ENCODE results near the gene SLX4IP. TPM values are rescaled to one million over a fixed set of nuclear protein-coding genes. Genes with fewer than 3 reads are reported as not detected.

SLX4IP gene
- total RNA-seq, 1 experiment from 2014 or later, result 11.1 TPM

- Histone ChIP-seq H3K4me1 (ENCODE audit: control insufficient read depth in 1 of 2, insufficient read depth in 2 of 2, low read length in 2 of 2) (peaks cover 54 to 60% of the 10 kb centered on the region in 2 experiments), H4K20me1 (ENCODE audit: insufficient read depth) (no peaks in the 10 kb centered on the region), H3K27me3 (ENCODE audit: insufficient read depth, low read length) (no peaks in the 10 kb centered on the region), H3K9ac (ENCODE audit: low read length) (no peak overlapping the region), H3K36me3 (ENCODE audit: control insufficient read depth in 1 of 2, insufficient read depth in 2 of 2, low read length in 2 of 2) (no peaks in the 10 kb centered on the region), H3K9me3 (ENCODE audit: control insufficient read depth in 1 of 2, insufficient read depth in 1 of 2, low read depth in 1 of 2, low read length in 2 of 2) (no peaks in the 10 kb centered on the region), H3K9me2 (ENCODE audit: insufficient read depth) (no peaks in the 10 kb centered on the region), H3K4me2 (ENCODE audit: low read length) (peak overlapping the region; percentile 75), H3K27ac (ENCODE audit: low read depth, low read length) (no peak overlapping the region), H3K79me2 (ENCODE audit: insufficient read depth, low read length) (no peaks in the 10 kb centered on the region), H2AFZ (ENCODE audit: low read depth, low read length, poor library complexity, severe bottlenecking) (no peak overlapping the region), H3K4me3 (replicated peaks in 1 of 2; ENCODE audit: low read depth in 1 of 2, low read length in 2 of 2) (no peak overlapping the region)
- DNase-seq (ENCODE audit: low read depth, low spot score) (no peak), ATAC-seq (peak; percentile 28; the same call in 1 of the 2 replicates)
- ChIA-PET CTCF (interaction anchor here (0.7 to 2.4 kb wide), 8 partner anchors 16 to 919 kb away, joined by 3 to 9 read pairs (median 6); partner anchors contain the start of gene MKKS), RAD21 (ENCODE audit: low non-redundant PET in 1 of 2, low total read pairs in 2 of 2, uncharacterized antibody in 2 of 2, unreplicated experiment in 2 of 2) (no interaction called here), POLR2A (interaction anchor here (1.5 to 2.4 kb wide), 2 partner anchors 15 to 102 kb away, joined by 3 to 8 read pairs; partner anchors contain the start of gene SLX4IP)
- intact Hi-C loops (cut with micrococcal nuclease), result loop anchor here (5.0 kb wide), 2 partner anchors 559 to 919 kb away; no protein-coding TSS in a partner anchor
- no TSS peak for BruUV-seq (replicated peaks)
- TF ChIP-seq YY1 (IDR thresholded peaks at IDR 0.05; ENCODE audit: extremely low read depth, insufficient replicate concordance, low read depth, low read length) (no peak), RAD21 (IDR thresholded peaks at IDR 0.05; ENCODE audit: low read depth) (peak; percentile 78), ATF3 (IDR thresholded peaks at IDR 0.05) (no peak), EGR1 (IDR thresholded peaks at IDR 0.05; ENCODE audit: low read depth) (no peak), TCF7L2 (IDR thresholded peaks at IDR 0.05; ENCODE audit: borderline replicate concordance, extremely low read depth, insufficient read depth, insufficient read length) (no peak), CTCF (IDR thresholded peaks at IDR 0.05 in 2 of 3, conservative IDR thresholded peaks at IDR 0.05 in 1 of 3; ENCODE audit: borderline replicate concordance in 1 of 3, insufficient read depth in 1 of 3, low read depth in 2 of 3, low read length in 2 of 3) (peak; percentile 45 to 51 (median 49); a peak in 5 of 6 replicates), CBX3 (IDR thresholded peaks at IDR 0.05; ENCODE audit: low read depth) (no peak), ZFX (IDR thresholded peaks at IDR 0.05) (no peak), SP1 (IDR thresholded peaks at IDR 0.05; ENCODE audit: low read depth) (no peak), REST (IDR thresholded peaks at IDR 0.05; ENCODE audit: low read depth) (no peak), EZH2phosphoT487 (IDR thresholded peaks at IDR 0.05; ENCODE audit: borderline replicate concordance) (no peak)
Measured at GRCh38 chr20:10536531-10536930, 101.4 kb downstream of the SLX4IP start.

All from HCT116 (cell line).